MM.1S (cell line): ENCODE results near the gene GLRX2.

Experiments
- EZH2 ChIP-seq: fragments of 300-600 bp; sonication (generic); optimal IDR thresholded peaks from 2 replicates; pipeline ENCODE3; 2017; ENCODE audit warnings: low read depth, mild to moderate bottlenecking, antibody characterized with exemption, low read length, mixed read lengths
- EZH2phosphoT487 ChIP-seq: fragments of 300-600 bp; sonication (generic); IDR thresholded peaks from 2 replicates; pipeline ENCODE4 v1.6.1; 2018; ENCODE audit warnings: antibody characterized with exemption, low read length

- no peak for TF ChIP-seq EZH2phosphoT487
- TF ChIP-seq EZH2: no peak
These were observed 2.6 kb downstream of the GLRX2 start for GRCh38 chr1:193102662-193103061.
